ENCODE measurements around the gene ORM2.

Gene ORM2

DNA sequence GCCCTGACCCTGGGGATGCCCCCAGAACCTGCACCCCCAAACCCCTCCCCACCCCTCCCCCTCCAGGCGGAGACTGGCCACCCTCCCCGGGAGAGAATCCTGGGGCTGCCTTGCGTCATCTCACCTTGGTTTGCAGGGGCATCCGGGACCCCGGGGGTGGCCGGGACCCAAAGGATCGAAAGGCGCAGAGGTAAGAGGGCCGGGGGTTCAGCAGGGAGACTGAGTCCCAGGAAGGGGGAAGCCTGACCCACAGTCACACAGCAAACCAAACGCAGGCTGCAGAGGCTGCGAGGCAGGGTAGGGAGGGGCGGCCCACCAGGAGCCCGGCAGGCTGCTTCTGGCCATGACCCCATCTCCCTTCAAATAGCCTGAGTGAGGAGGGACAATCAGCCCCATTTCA is 40.6 kb upstream of the ORM2 start:
- H3K27me3 Mint-ChIP-seq, result peaks cover 1% of the 10 kb centered on the region
- no peaks in the 10 kb centered on the region for H3K36me3 Mint-ChIP-seq
- H3K4me1 Mint-ChIP-seq (ENCODE audit: low read depth), result peaks cover 2% of the 10 kb centered on the region
- H3K9me3 Mint-ChIP-seq (ENCODE audit: low read depth), result no peaks in the 10 kb centered on the region
- H3K27ac Mint-ChIP-seq, result no peak overlapping the region
- H3K4me3 Mint-ChIP-seq, result no peak overlapping the region

DNA sequence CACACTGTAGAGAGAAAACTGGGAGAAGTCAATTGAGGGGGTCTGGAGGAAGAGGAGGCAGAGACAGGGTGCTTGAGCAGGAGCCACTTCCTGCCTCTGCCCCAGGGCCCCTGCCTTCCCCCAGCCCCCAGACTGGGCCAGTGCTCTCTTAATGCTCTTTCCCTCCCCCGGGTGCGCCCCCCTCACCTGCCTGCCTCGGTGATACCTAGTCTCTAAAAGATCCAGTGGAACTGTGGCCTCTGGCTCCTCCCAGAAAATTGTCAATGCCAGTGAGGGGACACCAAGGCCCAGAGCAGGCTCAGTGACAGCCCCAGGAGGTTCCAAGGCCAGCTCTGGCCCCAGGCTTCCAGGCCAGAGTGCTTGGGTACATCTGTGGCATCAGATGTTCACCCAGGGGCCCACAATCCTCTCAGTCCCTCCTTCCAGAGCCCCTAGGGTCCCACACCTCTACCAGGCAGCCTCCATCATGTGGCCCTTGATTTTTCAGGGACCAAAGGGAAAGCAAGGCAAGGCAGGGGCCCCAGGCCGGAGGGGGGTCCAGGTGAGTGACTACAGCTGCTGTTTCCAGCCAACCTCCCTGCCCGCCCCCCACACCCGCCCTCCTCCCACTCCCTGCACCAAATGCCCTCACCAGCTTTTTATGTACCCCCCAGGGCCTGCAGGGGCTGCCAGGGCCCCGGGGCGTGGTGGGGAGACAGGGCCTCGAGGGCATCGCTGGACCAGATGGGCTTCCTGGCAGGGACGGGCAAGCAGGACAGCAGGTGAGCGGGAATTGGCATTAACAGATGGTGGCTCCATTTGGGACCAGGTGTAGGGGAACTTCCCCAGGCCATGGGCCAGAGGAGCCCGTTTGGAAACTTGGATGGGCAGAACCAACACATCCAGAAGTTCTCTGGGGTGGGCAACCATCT is 39.8 kb upstream of the ORM2 start:
- peaks cover 1% of the 10 kb centered on the region for H3K27me3 Mint-ChIP-seq
- peaks cover 4% of the 10 kb centered on the region for H3K9me3 Mint-ChIP-seq (ENCODE audit: low read depth)
- H3K36me3 Mint-ChIP-seq, result no peaks in the 10 kb centered on the region
- no peak overlapping the region for H3K4me3 Mint-ChIP-seq
- H3K27ac Mint-ChIP-seq, result no peak overlapping the region
- H3K4me1 Mint-ChIP-seq (ENCODE audit: low read depth), result peaks cover 2% of the 10 kb centered on the region

DNA sequence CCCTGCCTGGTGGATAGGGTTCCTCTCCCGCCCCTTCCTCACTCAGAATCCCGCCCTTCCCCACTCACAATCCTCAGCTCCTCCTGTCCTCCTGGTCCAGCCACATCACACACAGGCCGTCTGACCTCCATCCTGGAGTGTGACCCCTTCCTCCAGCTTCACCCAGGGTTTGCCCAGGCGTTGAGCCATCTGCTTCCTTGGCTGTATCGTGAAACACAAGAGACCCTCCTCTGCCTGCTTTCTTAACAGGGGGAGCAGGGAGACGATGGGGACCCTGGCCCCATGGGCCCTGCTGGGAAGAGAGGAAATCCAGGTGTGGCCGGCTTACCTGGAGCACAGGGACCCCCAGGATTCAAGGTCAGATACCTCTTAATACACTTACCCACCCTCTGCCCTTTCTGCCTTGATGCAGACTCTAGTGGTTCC is 39.1 kb upstream of the ORM2 start:
- no peak overlapping the region for H3K4me3 Mint-ChIP-seq
- peaks cover 1% of the 10 kb centered on the region for H3K27me3 Mint-ChIP-seq
- peaks cover 4% of the 10 kb centered on the region for H3K36me3 Mint-ChIP-seq
- no peak overlapping the region for H3K27ac Mint-ChIP-seq
- peaks cover 2% of the 10 kb centered on the region for H3K4me1 Mint-ChIP-seq (ENCODE audit: low read depth)
- peaks cover 9% of the 10 kb centered on the region for H3K9me3 Mint-ChIP-seq (ENCODE audit: low read depth)

DNA sequence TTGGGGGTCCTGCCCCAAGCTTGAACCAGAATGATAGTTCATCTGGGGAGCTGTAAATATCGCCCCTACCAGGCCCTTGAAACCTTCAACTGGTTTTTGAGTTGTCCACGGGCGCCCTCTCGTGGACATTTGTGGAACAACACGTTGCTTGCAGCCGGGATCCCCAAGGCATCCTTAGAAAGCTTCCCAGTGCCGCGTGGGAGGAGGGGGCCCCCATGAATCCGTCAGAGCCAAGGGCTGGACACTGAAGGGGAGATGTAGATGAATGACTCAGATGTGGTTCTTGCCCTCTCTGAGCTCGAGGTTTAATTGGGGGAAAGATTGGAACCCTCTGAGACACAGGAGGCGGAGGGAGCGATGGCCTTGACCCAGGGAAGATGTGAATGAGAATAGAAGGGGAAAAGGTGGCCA is 38.6 kb upstream of the ORM2 start:
- Mint-ChIP-seq H3K27ac (peak overlapping the region; percentile 34), H3K27me3 (peaks cover 1% of the 10 kb centered on the region), H3K36me3 (peaks cover 4% of the 10 kb centered on the region), H3K9me3 (ENCODE audit: low read depth) (peaks cover 9% of the 10 kb centered on the region), H3K4me3 (no peak overlapping the region), H3K4me1 (ENCODE audit: low read depth) (peaks cover 2% of the 10 kb centered on the region)

DNA sequence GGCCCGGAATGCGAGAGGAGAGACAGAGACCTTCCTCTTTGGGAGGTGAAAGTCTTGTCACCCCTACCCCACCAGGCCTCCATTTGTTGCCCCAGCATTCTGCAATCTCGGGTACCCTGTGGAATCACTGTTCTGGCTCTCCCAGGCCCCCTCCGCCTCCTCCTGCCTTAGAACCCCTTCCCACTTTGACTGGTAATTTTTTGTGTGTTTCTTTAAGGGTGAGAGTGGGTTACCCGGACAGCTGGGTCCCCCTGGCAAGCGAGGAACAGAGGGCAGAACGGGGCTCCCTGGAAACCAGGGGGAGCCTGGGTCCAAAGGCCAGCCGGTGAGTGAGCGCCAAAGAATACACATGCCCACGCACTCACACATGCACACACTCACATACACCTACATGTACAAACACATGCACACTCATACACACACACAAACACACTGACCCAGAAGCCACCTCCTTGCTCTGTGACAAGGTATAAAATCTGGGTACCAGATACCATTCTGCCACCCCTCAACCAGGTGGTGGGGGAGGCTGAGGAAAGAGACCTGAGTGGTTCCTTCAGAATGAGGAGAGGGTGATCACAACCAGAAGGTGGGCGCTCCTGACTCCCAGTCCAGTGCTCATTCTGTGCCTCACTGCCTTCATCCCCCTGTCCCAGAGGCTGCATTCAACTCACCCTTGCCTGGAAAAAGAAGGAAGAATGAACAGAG is 37.6 kb upstream of the ORM2 start:
- Mint-ChIP-seq H3K27me3 (peaks cover 1% of the 10 kb centered on the region), H3K4me1 (ENCODE audit: low read depth) (peaks cover 2% of the 10 kb centered on the region), H3K27ac (no peak overlapping the region), H3K4me3 (no peak overlapping the region), H3K9me3 (ENCODE audit: low read depth) (peaks cover 9% of the 10 kb centered on the region), H3K36me3 (peaks cover 4% of the 10 kb centered on the region)

DNA sequence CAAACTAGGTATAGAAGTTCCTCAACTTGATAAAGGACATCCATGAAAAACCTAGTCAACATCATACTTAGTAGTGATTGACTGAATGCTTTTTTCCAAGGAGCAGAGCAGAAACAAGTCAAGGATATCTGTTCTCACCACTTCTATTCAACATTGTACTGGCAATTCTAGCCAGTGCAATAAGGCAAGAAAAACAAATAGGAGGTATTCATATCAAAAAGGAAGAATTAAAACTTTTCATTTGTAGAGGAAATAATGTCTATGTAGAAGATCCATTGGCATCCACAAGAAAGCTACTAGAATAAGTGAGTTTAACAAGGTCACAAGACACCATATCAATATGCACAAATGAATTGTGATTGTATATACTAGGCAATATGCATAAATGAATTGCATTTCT is 35.0 kb upstream of the ORM2 start:
- Mint-ChIP-seq H3K4me1 (ENCODE audit: low read depth) (peaks cover 2% of the 10 kb centered on the region), H3K9me3 (ENCODE audit: low read depth) (peaks cover 9% of the 10 kb centered on the region), H3K27ac (no peak overlapping the region), H3K4me3 (no peak overlapping the region), H3K36me3 (peaks cover 4% of the 10 kb centered on the region), H3K27me3 (peaks cover 1% of the 10 kb centered on the region)

DNA sequence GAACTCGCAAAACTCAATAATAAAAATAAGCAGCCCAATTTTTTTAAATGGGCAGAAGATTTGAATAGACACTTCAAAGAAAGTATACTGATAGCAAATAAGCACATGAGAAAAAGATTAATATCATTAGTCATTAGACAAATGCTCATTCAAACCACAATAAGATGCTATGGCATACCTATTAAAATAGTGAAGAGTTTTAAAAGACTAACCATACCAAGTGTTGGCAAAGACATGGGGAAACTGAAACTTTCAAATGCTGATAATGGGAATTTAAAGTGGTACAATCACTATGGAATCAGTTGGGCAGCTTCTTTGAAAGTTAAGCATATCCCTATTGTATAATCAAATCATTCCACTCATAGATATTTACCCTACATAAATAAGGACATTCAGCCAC is 33.3 kb upstream of the ORM2 start:
- H3K27ac Mint-ChIP-seq, result no peak overlapping the region
- H3K36me3 Mint-ChIP-seq, result peaks cover 4% of the 10 kb centered on the region
- no peaks in the 10 kb centered on the region for H3K4me1 Mint-ChIP-seq (ENCODE audit: low read depth)
- H3K9me3 Mint-ChIP-seq (ENCODE audit: low read depth), result peaks cover 9% of the 10 kb centered on the region
- H3K4me3 Mint-ChIP-seq, result no peak overlapping the region
- peaks cover 1% of the 10 kb centered on the region for H3K27me3 Mint-ChIP-seq

DNA sequence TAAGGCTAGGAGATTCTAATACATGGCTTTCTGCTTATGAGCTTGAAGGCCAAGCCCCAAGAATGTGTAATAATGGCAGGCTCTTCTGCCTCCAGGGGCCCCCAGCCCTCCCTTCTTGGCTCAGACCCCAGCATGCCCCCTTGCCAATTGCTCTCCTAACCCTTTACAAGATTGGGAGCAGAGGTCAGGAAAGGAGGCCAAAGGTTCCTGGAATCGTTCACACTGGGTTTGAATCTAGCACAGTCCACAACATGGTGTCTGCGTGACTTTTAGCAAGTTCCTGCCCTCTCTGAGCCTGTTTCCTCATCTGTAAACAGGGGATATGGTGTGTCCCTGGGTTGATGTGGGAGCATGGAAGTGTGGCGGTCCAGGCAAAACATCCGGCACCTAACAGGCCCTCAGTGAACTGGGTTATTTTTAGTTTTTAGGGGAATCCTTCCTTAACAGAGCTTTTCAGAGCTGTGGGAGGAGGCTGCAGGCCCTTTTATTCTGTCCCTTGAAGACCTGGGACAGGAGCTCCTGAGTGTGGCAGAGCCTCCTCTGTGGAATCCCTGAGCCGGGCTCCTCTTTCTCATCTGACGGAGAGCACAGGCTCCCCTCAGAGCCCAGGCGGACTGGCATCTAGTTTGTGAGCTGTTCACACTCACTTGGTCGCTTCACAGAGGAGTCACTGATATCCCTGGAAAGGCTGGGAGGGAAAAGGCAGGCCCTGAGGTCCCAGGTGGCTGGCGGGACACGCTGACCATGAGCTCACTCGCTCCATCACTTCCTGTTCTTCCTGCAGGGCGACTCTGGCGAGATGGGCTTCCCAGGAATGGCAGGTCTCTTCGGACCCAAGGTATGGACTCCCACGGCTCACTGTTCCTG is 30.1 kb upstream of the ORM2 start:
- Mint-ChIP-seq H3K9me3 (ENCODE audit: low read depth) (peaks cover 8% of the 10 kb centered on the region), H3K27me3 (no peaks in the 10 kb centered on the region), H3K4me1 (ENCODE audit: low read depth) (no peaks in the 10 kb centered on the region), H3K36me3 (peaks cover 4% of the 10 kb centered on the region), H3K27ac (no peak overlapping the region), H3K4me3 (no peak overlapping the region)

DNA sequence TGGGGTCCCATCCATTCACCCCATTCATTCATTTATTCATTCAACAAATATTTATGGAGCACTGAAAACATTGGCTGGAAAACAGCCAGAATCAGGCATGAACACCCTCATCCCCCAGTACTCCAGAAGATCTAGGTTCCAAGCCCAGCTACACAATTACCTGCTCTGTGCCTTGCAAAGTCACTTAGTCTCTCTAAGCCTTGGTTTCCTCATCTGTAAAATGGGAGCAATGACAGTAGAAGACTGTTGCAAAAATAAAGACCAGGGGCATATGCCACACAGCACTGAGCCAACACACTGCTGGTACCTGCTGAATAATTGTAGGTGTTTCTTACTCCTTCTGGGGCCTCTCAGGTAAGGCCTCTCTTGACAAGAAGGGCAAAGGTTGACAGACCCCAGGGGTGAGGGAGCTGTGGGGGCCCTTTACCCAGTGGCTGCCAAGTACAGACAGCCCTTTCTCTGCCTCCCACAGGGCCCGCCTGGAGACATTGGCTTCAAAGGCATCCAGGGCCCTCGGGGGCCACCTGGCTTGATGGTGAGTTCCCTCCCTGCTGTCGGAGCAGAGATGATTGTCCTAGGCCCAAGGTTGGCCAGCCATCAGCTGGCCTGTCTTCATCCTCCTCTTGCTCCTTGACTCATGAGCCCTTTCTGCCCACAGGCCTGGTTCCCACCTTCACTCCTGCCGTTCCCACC is 29.4 kb upstream of the ORM2 start:
- Mint-ChIP-seq H3K4me1 (ENCODE audit: low read depth) (no peaks in the 10 kb centered on the region), H3K27me3 (no peaks in the 10 kb centered on the region), H3K36me3 (peaks cover under 1% of the 10 kb centered on the region)

DNA sequence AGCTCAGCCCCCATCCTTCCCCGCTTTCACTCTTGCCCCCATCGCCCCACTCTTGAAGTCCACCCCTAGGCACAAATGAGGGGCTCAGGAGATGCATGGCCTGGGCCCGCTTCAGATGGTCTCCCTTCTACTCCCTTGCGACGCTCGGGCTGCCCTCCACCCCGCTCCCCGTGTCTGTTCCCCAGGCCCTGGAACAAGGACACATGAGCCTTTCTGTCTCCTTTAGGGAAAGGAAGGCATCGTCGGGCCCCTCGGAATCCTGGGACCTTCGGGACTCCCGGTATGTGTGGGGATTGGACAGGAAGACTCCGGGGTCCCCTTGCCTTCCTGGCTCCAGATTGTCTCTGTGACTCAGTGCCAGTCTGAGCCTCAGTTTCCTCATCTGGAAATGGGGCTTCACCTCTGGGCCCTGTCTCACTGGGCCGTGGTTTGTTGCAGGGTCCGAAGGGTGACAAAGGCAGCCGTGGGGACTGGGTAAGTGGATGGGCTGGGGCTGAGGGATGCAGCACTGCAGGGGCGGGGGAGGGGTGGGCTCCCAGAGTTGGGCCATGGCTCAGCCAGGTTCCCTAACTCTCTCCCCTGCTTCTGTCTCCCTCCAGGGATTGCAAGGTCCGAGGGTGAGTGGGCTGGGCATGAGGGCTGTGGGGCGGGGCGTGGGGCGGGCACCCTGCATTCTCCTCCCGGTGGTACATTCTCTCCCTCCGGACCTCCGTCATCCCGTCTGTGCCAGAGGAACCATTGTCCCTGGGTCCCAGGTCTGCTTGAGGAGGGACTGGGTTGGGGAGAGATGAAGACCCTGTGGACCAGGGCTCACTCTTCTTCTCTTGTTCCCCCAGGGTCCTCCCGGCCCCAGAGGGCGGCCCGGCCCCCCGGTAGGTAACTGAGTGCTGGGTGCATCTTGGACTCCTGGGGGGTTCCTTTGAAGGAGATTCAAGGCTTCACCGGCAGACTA is 28.5 kb upstream of the ORM2 start:
- Mint-ChIP-seq H3K4me1 (ENCODE audit: low read depth) (peaks cover 4% of the 10 kb centered on the region), H3K36me3 (no peaks in the 10 kb centered on the region), H3K9me3 (ENCODE audit: low read depth) (no peaks in the 10 kb centered on the region), H3K4me3 (no peak overlapping the region), H3K27ac (no peak overlapping the region), H3K27me3 (no peaks in the 10 kb centered on the region)

More for the DNA sequence above, 29.4 kb upstream of the ORM2 start:
- Mint-ChIP-seq H3K9me3 (ENCODE audit: low read depth) (peaks cover under 1% of the 10 kb centered on the region), H3K4me3 (no peak overlapping the region), H3K27ac (no peak overlapping the region)

DNA sequence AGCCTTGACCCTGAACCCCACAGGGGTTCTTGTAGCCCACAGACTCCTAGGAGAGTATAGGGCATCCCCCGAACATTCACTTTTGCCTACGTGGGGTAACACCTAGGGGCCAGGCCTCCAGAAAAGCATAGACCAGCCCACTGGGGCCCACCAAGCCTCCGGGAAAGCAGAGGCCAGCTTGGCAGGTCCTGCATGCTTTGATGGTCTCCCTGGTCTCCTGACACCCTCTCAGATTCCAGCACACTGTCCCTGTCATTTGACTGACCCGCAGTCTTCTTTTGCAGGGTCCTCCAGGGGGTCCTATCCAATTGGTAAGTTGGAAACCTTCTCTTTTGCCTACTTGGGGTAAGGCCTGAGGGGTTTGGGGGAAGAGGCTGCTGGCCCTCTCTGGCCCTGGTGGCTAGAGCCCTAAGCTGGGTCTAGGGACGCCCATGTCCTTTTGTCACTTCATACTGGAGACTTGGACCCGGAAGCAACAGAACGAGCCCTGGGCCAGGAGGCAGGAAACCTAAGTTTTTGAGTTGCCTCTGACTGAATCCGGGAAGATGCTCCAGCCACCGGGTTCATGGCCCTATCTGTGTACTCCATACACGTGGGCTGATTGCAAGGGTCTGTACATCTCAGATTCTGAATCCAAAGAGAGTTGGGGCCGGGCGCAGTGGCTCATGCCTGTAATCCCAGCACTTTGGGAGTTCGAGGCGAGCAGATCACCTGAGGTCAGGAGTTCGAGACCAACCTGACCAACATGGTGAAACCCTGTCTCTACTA is 27.7 kb upstream of the ORM2 start:
- Mint-ChIP-seq H3K27ac (no peak overlapping the region), H3K4me1 (ENCODE audit: low read depth) (peaks cover 4% of the 10 kb centered on the region), H3K27me3 (no peaks in the 10 kb centered on the region), H3K9me3 (ENCODE audit: low read depth) (no peaks in the 10 kb centered on the region), H3K36me3 (no peaks in the 10 kb centered on the region), H3K4me3 (no peak overlapping the region)

DNA sequence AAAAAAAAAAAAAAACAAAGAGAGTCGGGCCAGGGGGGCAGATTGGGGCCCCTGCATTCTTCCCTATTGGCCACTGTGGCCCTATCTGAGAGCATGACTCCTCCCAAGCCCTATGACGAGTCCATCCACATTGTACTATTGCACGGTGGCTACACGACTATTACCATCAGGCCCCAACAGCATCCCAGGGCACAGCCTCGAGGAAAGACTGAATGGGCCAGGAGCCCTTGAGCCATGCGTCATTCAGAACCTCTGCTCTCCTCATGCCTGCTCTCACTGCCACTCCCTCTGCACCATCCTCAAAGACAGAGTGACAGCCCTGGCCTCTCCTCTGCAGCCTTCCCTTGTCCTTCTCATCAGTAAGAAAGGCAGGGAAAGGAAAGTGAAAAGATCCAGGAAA is 26.9 kb upstream of the ORM2 start:
- Mint-ChIP-seq H3K27ac (no peak overlapping the region), H3K36me3 (no peaks in the 10 kb centered on the region), H3K27me3 (no peaks in the 10 kb centered on the region), H3K4me3 (no peak overlapping the region), H3K4me1 (ENCODE audit: low read depth) (peaks cover 4% of the 10 kb centered on the region), H3K9me3 (ENCODE audit: low read depth) (no peaks in the 10 kb centered on the region)

DNA sequence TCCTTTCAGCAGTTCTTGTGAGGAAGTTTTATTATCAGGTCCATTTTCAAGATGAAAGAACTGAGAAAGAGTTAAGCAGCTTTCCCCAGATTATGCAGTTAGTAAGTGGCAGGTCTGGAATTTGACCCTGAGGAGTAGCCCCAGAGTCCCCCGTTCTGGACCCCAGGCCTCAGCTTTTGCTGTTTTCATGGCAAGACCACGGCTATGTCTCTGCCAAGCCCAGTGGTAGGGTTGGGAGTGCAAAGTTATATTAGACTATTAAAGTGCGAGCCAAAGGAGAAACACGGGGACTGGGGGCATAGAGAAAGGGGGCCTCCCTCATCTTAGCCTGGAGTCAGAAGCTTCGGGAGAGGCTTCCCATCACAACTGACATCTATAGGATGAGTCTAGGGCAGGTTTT is 26.1 kb upstream of the ORM2 start:
- Mint-ChIP-seq H3K4me1 (ENCODE audit: low read depth) (peaks cover 4% of the 10 kb centered on the region), H3K4me3 (no peak overlapping the region), H3K27me3 (no peaks in the 10 kb centered on the region), H3K9me3 (ENCODE audit: low read depth) (no peaks in the 10 kb centered on the region), H3K27ac (no peak overlapping the region), H3K36me3 (no peaks in the 10 kb centered on the region)
